Progenitor cell of endocrine pancreas (in vitro differentiated cells): ENCODE data around the gene GABRR1. TPM values are rescaled to one million over a fixed set of nuclear protein-coding genes. Genes with fewer than 3 reads are reported as not detected.

ENCODE experiments used
- DNase-seq: peaks from one replicate; pipeline ENCODE4 v3.0.0; 2021; ENCODE audit warnings: low spot score; ENCODE audit not compliant: unreplicated experiment
- H3K27ac Mint-ChIP-seq: 2 replicates; pipeline ENCODE4 v1.8.0; 2021; ENCODE audit warnings: mild to moderate bottlenecking, moderate library complexity, mixed read lengths
- H3K27me3 Mint-ChIP-seq: 2 replicates; pipeline ENCODE4 v1.8.0; 2021; ENCODE audit warnings: mixed read lengths
- H3K36me3 Mint-ChIP-seq: 2 replicates; pipeline ENCODE4 v1.8.0; 2022; ENCODE audit warnings: mixed read lengths; ENCODE audit not compliant: insufficient read depth
- H3K4me1 Mint-ChIP-seq: 2 replicates; pipeline ENCODE4 v1.8.0; 2021; ENCODE audit warnings: low read depth, mixed read lengths
- H3K4me3 Mint-ChIP-seq: 2 replicates; pipeline ENCODE4 v1.8.0; 2021; ENCODE audit warnings: low read depth, mild to moderate bottlenecking, moderate library complexity, mixed read lengths
- H3K9me3 Mint-ChIP-seq: 2 replicates; pipeline ENCODE4 v1.8.0; 2021; ENCODE audit warnings: low read depth, mixed read lengths
- CTCF ChIP-seq: fragments of 200-600 bp; sonication (generic); IDR thresholded peaks from one replicate; pipeline ENCODE4 v1.5.0; 2021; ENCODE audit warnings: antibody characterized with exemption, mild to moderate bottlenecking; ENCODE audit not compliant: unreplicated experiment
- total RNA-seq: library from RNA; stranded (reverse); gene quantifications from 2 replicates; pipeline ENCODE4 v1.2.1, GENCODE V29; 2021

The GABRR1 gene
- total RNA-seq, 1 donor from 2014 or later, result not detected

- Mint-ChIP-seq H3K4me1 (peaks cover 3% of the 10 kb centered on the region), H3K27me3 (no peaks in the 10 kb centered on the region), H3K4me3 (no peak overlapping the region), H3K36me3 (no peaks in the 10 kb centered on the region), H3K27ac (no peak overlapping the region), H3K9me3 (no peaks in the 10 kb centered on the region)
- no peak for TF ChIP-seq CTCF
- no peak for DNase-seq
Measured at GRCh38 chr6:89186762-89187161, 30.4 kb downstream of the GABRR1 start.

GRCh38 chr6:89184344-89184743 is 32.8 kb downstream of the GABRR1 start:
- H3K4me1 Mint-ChIP-seq, result no peaks in the 10 kb centered on the region
- H3K27ac Mint-ChIP-seq, result no peak overlapping the region
- DNase-seq, result no peak

GRCh38 chr6:89183294-89183693 is 33.9 kb downstream of the GABRR1 start:
- Mint-ChIP-seq H3K36me3 (no peaks in the 10 kb centered on the region), H3K9me3 (no peaks in the 10 kb centered on the region), H3K4me3 (no peak overlapping the region), H3K4me1 (no peaks in the 10 kb centered on the region), H3K27me3 (peaks cover 3% of the 10 kb centered on the region), H3K27ac (no peak overlapping the region)
- no peak for DNase-seq
- TF ChIP-seq CTCF, result no peak

More at GRCh38 chr6:89184344-89184743, 32.8 kb downstream of the GABRR1 start:
- H3K27me3 Mint-ChIP-seq, result peaks cover 3% of the 10 kb centered on the region
- H3K36me3 Mint-ChIP-seq, result no peaks in the 10 kb centered on the region
- H3K9me3 Mint-ChIP-seq, result no peaks in the 10 kb centered on the region
- no peak for TF ChIP-seq CTCF
- no peak overlapping the region for H3K4me3 Mint-ChIP-seq

GRCh38 chr6:89180971-89181370 is 36.2 kb downstream of the GABRR1 start:
- Mint-ChIP-seq H3K9me3 (no peaks in the 10 kb centered on the region), H3K27me3 (peaks cover 3% of the 10 kb centered on the region), H3K36me3 (no peaks in the 10 kb centered on the region), H3K27ac (no peak overlapping the region), H3K4me3 (no peak overlapping the region), H3K4me1 (no peaks in the 10 kb centered on the region)
- no peak for DNase-seq
- no peak for TF ChIP-seq CTCF

- H3K27me3 Mint-ChIP-seq, result peaks cover 3% of the 10 kb centered on the region
- H3K9me3 Mint-ChIP-seq, result no peaks in the 10 kb centered on the region
- no peak overlapping the region for H3K4me3 Mint-ChIP-seq
- TF ChIP-seq CTCF, result no peak
- no peaks in the 10 kb centered on the region for H3K36me3 Mint-ChIP-seq
- DNase-seq, result no peak
- no peaks in the 10 kb centered on the region for H3K4me1 Mint-ChIP-seq
- H3K27ac Mint-ChIP-seq, result no peak overlapping the region
Measured at GRCh38 chr6:89180112-89180511, 37.0 kb downstream of the GABRR1 start.
